Measurements from ENCODE around the gene CDH13. TPM values are rescaled to one million over a fixed set of nuclear protein-coding genes. Genes with fewer than 3 reads are reported as not detected.

Gene CDH13
- total and polyA plus RNA-seq, 10 of the 15 experiments (the other 5 are each of a cell fraction or from before 2014, with no cell fraction given): under 0.01 to 0.05 TPM; not detected in 8

- ATAC-seq (no peak), FAIRE-seq (no peak), DNase-seq (ENCODE audit: low read depth, low spot score) (no peak)
- 54% methylated on average over 5 of the region's 5 CpGs for WGBS (ENCODE audit: insufficient coverage, insufficient replicate concordance, low lambda C conversion rate, missing lambda C conversion rate)
- intact Hi-C loops (cut with micrococcal nuclease; ENCODE audit: unreplicated experiment) (no loop called here), in situ Hi-C loops (cut with MboI) (no loop called here)
- ChIA-PET CTCF (no interaction called here), SMC1A (ENCODE audit: uncharacterized antibody, unreplicated experiment) (no interaction called here), RAD21 (ENCODE audit: unreplicated experiment) (no interaction called here), POLR2A (no interaction called here)
- Histone ChIP-seq H3K4me3 (no peak overlapping the region), H3K36me3 (ENCODE audit: control insufficient read depth in 2 of 2, insufficient read depth in 2 of 2, low read length in 1 of 2) (no peaks in the 10 kb centered on the region), H3K27me3 (replicated peaks in 1 of 2; ENCODE audit: control insufficient read depth in 2 of 2, insufficient read depth in 2 of 2, low read length in 1 of 2) (no peaks in the 10 kb centered on the region), H3K79me2 (ENCODE audit: control insufficient read depth, insufficient read depth, low read length) (no peaks in the 10 kb centered on the region), H3K9ac (ENCODE audit: control insufficient read depth, insufficient read depth, low read length) (no peak overlapping the region), H3K27ac (ENCODE audit: control insufficient read depth, insufficient read depth) (no peak overlapping the region), H3K4me2 (ENCODE audit: control insufficient read depth, insufficient read depth) (no peak overlapping the region), H3K9me3 (replicated peaks; ENCODE audit: control insufficient read depth, insufficient read depth, low read length) (no peaks in the 10 kb centered on the region), H3K4me1 (ENCODE audit: control insufficient read depth, insufficient read depth, low read length) (no peaks in the 10 kb centered on the region), H4K20me1 (ENCODE audit: control insufficient read depth, insufficient read depth) (no peaks in the 10 kb centered on the region), H2AFZ (ENCODE audit: control insufficient read depth, low read depth, low read length) (no peak overlapping the region)
- no TSS peak for BruUV-seq (replicated peaks)
- TF ChIP-seq POLR2AphosphoS2 (IDR thresholded peaks at IDR 0.05; ENCODE audit: low read depth, low read length): no peak
- no peak for TF ChIP-seq HSF1 (IDR thresholded peaks at IDR 0.05; ENCODE audit: low read depth, low read length)
- no peak for TF ChIP-seq RAD21 (IDR thresholded peaks at IDR 0.05; ENCODE audit: insufficient read depth, low read depth, low read length)
- TF ChIP-seq CHD1 (IDR thresholded peaks at IDR 0.05; ENCODE audit: low read depth, low read length): no peak
- TF ChIP-seq SMAD5 (IDR thresholded peaks at IDR 0.05; ENCODE audit: low read depth): no peak
- TF ChIP-seq CBFB (IDR thresholded peaks at IDR 0.05; ENCODE audit: low read depth): no peak
- TF ChIP-seq NFYB (IDR thresholded peaks at IDR 0.05; ENCODE audit: insufficient read depth, low read depth, low read length): no peak
- no peak for TF ChIP-seq IKZF2 (IDR thresholded peaks at IDR 0.05)
- no peak for TF ChIP-seq FOS (IDR thresholded peaks at IDR 0.05; ENCODE audit: borderline replicate concordance, extremely low read depth, insufficient read length)
- TF ChIP-seq SKIL (IDR thresholded peaks at IDR 0.05; ENCODE audit: low read depth, poor library complexity, severe bottlenecking): no peak
- TF ChIP-seq MLLT1 (IDR thresholded peaks at IDR 0.05): no peak
- TF ChIP-seq SUZ12 (IDR thresholded peaks at IDR 0.05; ENCODE audit: unreplicated experiment): no peak
- TF ChIP-seq POLR2A (IDR thresholded peaks at IDR 0.05; ENCODE audit: low read depth, low read length): no peak
- no peak for TF ChIP-seq NR2F1 (conservative IDR thresholded peaks at IDR 0.05)
- no peak for TF ChIP-seq PBX3 (IDR thresholded peaks at IDR 0.05; ENCODE audit: insufficient replicate concordance, low read depth, low read length)
- TF ChIP-seq NKRF (conservative IDR thresholded peaks at IDR 0.05): no peak
- no peak for TF ChIP-seq SUPT20H (IDR thresholded peaks at IDR 0.05; ENCODE audit: borderline replicate concordance, control insufficient read depth, low read depth, low read length)
- TF ChIP-seq ASH2L (IDR thresholded peaks at IDR 0.05; ENCODE audit: borderline replicate concordance, low read depth): no peak
Observed at GRCh38 chr16:83145297-83145696, 518.5 kb downstream of the CDH13 start.
